ENCODE measurements around the gene SPTLC2. TPM values are rescaled to one million over a fixed set of nuclear protein-coding genes. Genes with fewer than 3 reads are reported as not detected.

The SPTLC2 gene
- total RNA-seq, 1 experiment from 2014 or later, result 45.9 TPM

GRCh38 chr14:77502109-77502782 is 114.2 kb downstream of the SPTLC2 start:
- TF ChIP-seq CTCF (IDR thresholded peaks at IDR 0.05; ENCODE audit: unreplicated experiment), result no peak
- H3K9me3 Mint-ChIP-seq (ENCODE audit: low read depth, unreplicated experiment), result no peaks in the 10 kb centered on the region
- CTCF ChIA-PET, result no interaction called here
- peaks cover 29% of the 10 kb centered on the region for H3K27me3 Mint-ChIP-seq (ENCODE audit: unreplicated experiment)
- no peak overlapping the region for H3K27ac Mint-ChIP-seq (ENCODE audit: unreplicated experiment)
- no TSS peak for BruUV-seq (replicated peaks)
- no peak overlapping the region for H3K4me3 Mint-ChIP-seq (ENCODE audit: low read depth, unreplicated experiment)
- H3K36me3 Mint-ChIP-seq (ENCODE audit: insufficient read depth, unreplicated experiment), result peaks cover 6% of the 10 kb centered on the region
- intact Hi-C loops (cut with micrococcal nuclease; ENCODE audit: unreplicated experiment), result no loop called here
- no peak for DNase-seq
- no peaks in the 10 kb centered on the region for H3K4me1 Mint-ChIP-seq (ENCODE audit: low read depth, unreplicated experiment)

- H3K4me3 Mint-ChIP-seq (ENCODE audit: low read depth, unreplicated experiment), result peak overlapping the region; percentile 58
- no peak for TF ChIP-seq CTCF (IDR thresholded peaks at IDR 0.05; ENCODE audit: unreplicated experiment)
- H3K9me3 Mint-ChIP-seq (ENCODE audit: low read depth, unreplicated experiment), result no peaks in the 10 kb centered on the region
- no peaks in the 10 kb centered on the region for H3K4me1 Mint-ChIP-seq (ENCODE audit: low read depth, unreplicated experiment)
- no peak for DNase-seq
- CTCF ChIA-PET, result interaction anchor here (0.8 kb wide), 1 partner anchor 40 kb away, joined by 3 read pairs; no protein-coding TSS in a partner anchor
- no TSS peak for BruUV-seq (replicated peaks)
- no peak overlapping the region for H3K27ac Mint-ChIP-seq (ENCODE audit: unreplicated experiment)
- H3K27me3 Mint-ChIP-seq (ENCODE audit: unreplicated experiment), result peaks cover 33% of the 10 kb centered on the region
- H3K36me3 Mint-ChIP-seq (ENCODE audit: insufficient read depth, unreplicated experiment), result peaks cover 6% of the 10 kb centered on the region
- intact Hi-C loops (cut with micrococcal nuclease; ENCODE audit: unreplicated experiment), result no loop called here
Observed at GRCh38 chr14:77498984-77499527, 117.4 kb downstream of the SPTLC2 start.

- no TSS peak for BruUV-seq (replicated peaks)
- H3K4me3 Mint-ChIP-seq (ENCODE audit: low read depth, unreplicated experiment), result peak within 1 kb of the TSS; percentile 58
- peaks cover 33% of the 10 kb centered on the region for H3K27me3 Mint-ChIP-seq (ENCODE audit: unreplicated experiment)
- H3K4me1 Mint-ChIP-seq (ENCODE audit: low read depth, unreplicated experiment), result no peaks in the 10 kb centered on the region
- no peak for TF ChIP-seq CTCF (IDR thresholded peaks at IDR 0.05; ENCODE audit: unreplicated experiment)
- H3K27ac Mint-ChIP-seq (ENCODE audit: unreplicated experiment), result no peak within 1 kb of the TSS
- intact Hi-C loops (cut with micrococcal nuclease; ENCODE audit: unreplicated experiment), result no loop called here
- CTCF ChIA-PET, result interaction anchor here (0.7 to 0.8 kb wide), 2 partner anchors 40 to 197 kb away, joined by 3 read pairs; no protein-coding TSS in a partner anchor
- H3K36me3 Mint-ChIP-seq (ENCODE audit: insufficient read depth, unreplicated experiment), result peaks cover 6% of the 10 kb centered on the region
- no peaks in the 10 kb centered on the region for H3K9me3 Mint-ChIP-seq (ENCODE audit: low read depth, unreplicated experiment)
- DNase-seq, result peak; percentile 36
Observed at GRCh38 chr14:77498120-77498979, 118.1 kb downstream of the SPTLC2 start, which contains the start of gene ISM2. ISM2 (minus strand) TSS chr14:77498816; CDS start chr14:77498793, 23 bp downstream.

GRCh38 chr14:77495334-77495733 is 121.1 kb downstream of the SPTLC2 start:
- H3K27me3 Mint-ChIP-seq (ENCODE audit: unreplicated experiment), result peaks cover 31% of the 10 kb centered on the region
- H3K4me1 Mint-ChIP-seq (ENCODE audit: low read depth, unreplicated experiment), result no peaks in the 10 kb centered on the region
- peaks cover 6% of the 10 kb centered on the region for H3K36me3 Mint-ChIP-seq (ENCODE audit: insufficient read depth, unreplicated experiment)
- no peak overlapping the region for H3K4me3 Mint-ChIP-seq (ENCODE audit: low read depth, unreplicated experiment)
- no peak overlapping the region for H3K27ac Mint-ChIP-seq (ENCODE audit: unreplicated experiment)
- no TSS peak for BruUV-seq (replicated peaks)
- no peak for TF ChIP-seq CTCF (IDR thresholded peaks at IDR 0.05; ENCODE audit: unreplicated experiment)
- intact Hi-C loops (cut with micrococcal nuclease; ENCODE audit: unreplicated experiment), result no loop called here
- no peak for DNase-seq
- CTCF ChIA-PET, result no interaction called here
- H3K9me3 Mint-ChIP-seq (ENCODE audit: low read depth, unreplicated experiment), result no peaks in the 10 kb centered on the region
